Suppressor macrophage treated with lipopolysaccharide for 4 hours (primary cell): ENCODE data around the gene EVC.
"Not testable (repeated sequence)": the region's sequence is repeated elsewhere in the genome, so short reads cannot be mapped to it uniquely, and the experiment has no call there.

Source experiments
- DNase-seq: peaks from one replicate; pipeline ENCODE4 v3.0.0-alpha.2; 2020

Gene EVC

DNA sequence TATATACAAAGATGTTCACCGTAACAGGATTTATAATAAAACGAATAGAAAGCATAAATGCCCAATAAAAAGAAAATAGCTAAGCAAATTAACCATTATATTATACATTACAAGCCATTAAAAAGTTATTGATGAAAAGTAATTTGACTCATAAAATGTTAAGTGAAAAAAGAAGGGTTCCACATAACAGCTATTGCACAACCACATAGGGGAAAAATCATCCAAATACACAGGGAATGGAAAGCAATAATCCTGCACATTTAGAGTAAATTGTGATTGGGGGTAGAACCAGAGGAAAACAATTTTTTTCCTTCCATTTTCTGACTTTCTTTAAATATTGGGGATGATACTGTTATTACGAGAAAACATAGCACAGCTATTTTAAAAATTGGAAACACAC is 143.9 kb downstream of the EVC start:
- DNase-seq: no peak

DNA sequence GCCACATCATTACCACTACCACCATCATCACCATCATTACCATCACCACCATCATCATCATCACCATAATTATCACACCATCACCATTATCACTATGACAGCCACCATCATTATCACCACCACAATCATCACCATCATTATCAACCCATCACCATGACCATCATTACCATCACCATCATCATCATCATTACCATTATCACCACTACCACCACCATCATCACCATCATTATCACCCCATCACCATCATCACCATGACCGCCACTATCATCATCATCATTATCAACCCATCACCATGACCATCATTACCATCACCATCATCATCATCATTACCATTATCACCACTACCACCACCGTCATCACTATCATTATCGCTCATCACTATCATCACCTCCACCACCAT is 145.4 kb downstream of the EVC start:
- not testable (repeated sequence) for DNase-seq

DNA sequence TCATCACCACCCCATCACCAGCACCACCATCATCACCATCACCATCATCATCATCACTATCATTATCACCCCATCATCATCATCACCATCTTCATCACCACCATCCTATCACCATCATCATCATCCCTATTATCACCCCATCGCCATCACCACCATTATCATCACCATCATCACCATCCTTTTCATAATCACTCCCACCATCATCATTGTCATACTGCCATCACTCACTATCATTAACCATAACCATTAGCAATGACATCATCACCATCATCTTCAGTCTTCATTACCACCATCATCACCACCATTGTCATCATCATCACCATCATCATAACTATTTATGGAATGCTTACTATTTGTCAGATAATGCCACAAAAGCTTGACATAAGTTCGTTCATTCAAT is 146.2 kb downstream of the EVC start:
- DNase-seq: no peak

DNA sequence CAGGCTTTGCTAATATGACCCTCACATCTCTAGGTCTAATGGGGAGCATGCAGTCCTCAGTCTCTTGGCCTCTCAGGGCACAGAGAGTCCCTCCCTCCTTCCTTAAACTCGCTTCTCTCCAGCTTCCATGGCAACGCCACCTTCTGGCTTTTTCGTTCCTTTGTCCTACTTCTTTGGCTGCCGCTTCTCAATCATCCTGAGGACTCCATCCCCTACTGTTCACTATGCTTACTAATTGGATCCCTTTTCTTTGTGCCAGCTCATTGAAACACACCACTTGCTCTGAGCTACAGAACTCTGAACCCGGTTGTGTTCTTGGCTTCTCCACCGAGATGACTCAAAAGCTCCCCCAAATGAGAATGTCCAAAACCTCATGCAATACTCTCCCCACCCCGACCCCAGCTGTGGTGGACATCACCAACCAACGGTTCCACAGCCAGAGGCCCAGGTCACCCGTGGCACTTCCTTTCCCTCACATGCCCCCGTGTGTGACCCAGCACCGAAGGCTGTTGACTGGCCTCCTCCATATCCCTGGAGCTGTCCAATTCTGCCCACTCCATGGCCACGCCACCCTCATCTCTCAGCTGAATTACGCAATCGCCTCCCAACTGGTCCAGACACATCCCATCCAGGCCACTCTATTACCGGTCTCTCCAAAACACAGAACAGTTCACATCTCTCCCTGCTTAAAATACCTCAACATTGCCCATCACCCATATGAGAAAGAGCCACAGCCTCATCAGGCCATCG is 147.2 kb downstream of the EVC start:
- DNase-seq: no peak

DNA sequence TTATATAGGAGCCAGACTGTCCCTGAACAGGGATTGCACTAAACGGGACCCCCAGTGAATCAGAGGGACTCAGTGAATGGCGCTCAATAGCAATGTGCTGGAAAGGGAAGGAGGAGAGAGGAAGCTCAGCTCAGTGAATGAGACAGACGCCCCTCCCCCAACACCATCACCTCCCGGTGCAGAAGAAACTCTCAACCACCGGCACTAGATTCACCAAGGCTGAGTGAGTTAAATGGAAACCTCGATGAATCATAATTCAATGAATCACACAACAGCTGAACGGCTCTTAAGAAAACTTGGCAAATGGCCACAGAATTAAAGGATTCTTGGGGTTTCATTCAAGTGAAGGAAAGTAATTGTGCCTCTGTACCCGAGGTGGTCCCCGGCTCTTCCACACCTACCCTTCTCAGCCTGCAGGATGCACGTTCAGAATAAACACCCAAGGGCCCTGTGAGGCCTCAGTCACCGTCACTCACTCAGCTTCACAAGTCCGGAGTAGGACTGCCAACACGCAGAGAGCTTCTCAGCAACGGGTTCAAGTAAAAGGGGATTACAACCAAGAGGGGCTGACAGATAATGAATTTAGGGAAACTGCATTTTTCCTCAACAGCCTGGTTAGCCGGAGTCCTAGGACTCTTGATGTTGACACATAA is 152.6 kb downstream of the EVC start:
- DNase-seq: peak; percentile 8
